ENCODE data around the gene RSPH10B2. TPM values are rescaled to one million over a fixed set of nuclear protein-coding genes. Genes with fewer than 3 reads are reported as not detected.
"Not testable (repeated sequence)": the region's sequence is repeated elsewhere in the genome, so short reads cannot be mapped to it uniquely, and the experiment has no call there.

RSPH10B2 gene
- total and polyA plus RNA-seq, 2 of the 13 experiments (the other 11 are each of a cell fraction or from before 2014, with no cell fraction given), result 0.31 TPM; not detected in 1

- H3K4me1 ChIP-seq (ENCODE audit: insufficient read depth, low read length); H3K79me2 ChIP-seq (ENCODE audit: insufficient read depth, low read length); H3K36me3 ChIP-seq (replicated peaks in 1 of 2; ENCODE audit: control insufficient read depth in 1 of 2, insufficient read depth in 2 of 2, low read length in 2 of 2); ATAC-seq; H3K4me3 ChIP-seq (replicated peaks in 1 of 3; ENCODE audit: insufficient read depth in 1 of 3, low read depth in 2 of 3, low read length in 3 of 3); H3K27ac ChIP-seq (ENCODE audit: extremely low read length, insufficient read depth, low read length); H4K20me1 ChIP-seq (ENCODE audit: insufficient read depth, low read length); CTCF ChIA-PET (ENCODE audit: low intra/inter-chr PET ratio, low total read pairs); H3K27me3 ChIP-seq (ENCODE audit: control insufficient read depth in 1 of 2, insufficient read depth in 2 of 2, low read length in 2 of 2); DNase-seq (ENCODE audit: low spot score); BruUV-seq (replicated peaks); H2AFZ ChIP-seq (ENCODE audit: low read length); H3K4me2 ChIP-seq (ENCODE audit: low read depth, low read length); H3K9me3 ChIP-seq (ENCODE audit: low read length); in situ Hi-C loops (cut with HindIII; ENCODE audit: extremely low pct_ligation_motif_present, low pct_unique_long_range_greater_than_20kb); H3K9ac ChIP-seq (ENCODE audit: insufficient read depth, low read depth, low read length); POLR2A ChIA-PET; FAIRE-seq; intact Hi-C loops (cut with micrococcal nuclease; ENCODE audit: unreplicated experiment): not testable (repeated sequence)
- WGBS (ENCODE audit: low lambda C conversion rate), result 92% methylated on average over 6 of the region's 6 CpGs
Measured at GRCh38 chr7:6750173-6750572, 3.7 kb upstream of the RSPH10B2 start.

- H3K36me3 ChIP-seq (replicated peaks in 1 of 2; ENCODE audit: control insufficient read depth in 1 of 2, insufficient read depth in 2 of 2, low read length in 2 of 2); H3K27ac ChIP-seq (ENCODE audit: extremely low read length, insufficient read depth, low read length); H3K9ac ChIP-seq (ENCODE audit: insufficient read depth, low read depth, low read length); DNase-seq (ENCODE audit: low spot score); POLR2A ChIA-PET; H3K4me1 ChIP-seq (ENCODE audit: insufficient read depth, low read length); intact Hi-C loops (cut with micrococcal nuclease; ENCODE audit: unreplicated experiment); ATAC-seq; H3K9me3 ChIP-seq (ENCODE audit: low read length); H3K4me3 ChIP-seq (replicated peaks in 1 of 3; ENCODE audit: insufficient read depth in 1 of 3, low read depth in 2 of 3, low read length in 3 of 3); H2AFZ ChIP-seq (ENCODE audit: low read length); H4K20me1 ChIP-seq (ENCODE audit: insufficient read depth, low read length); H3K4me2 ChIP-seq (ENCODE audit: low read depth, low read length); FAIRE-seq; H3K27me3 ChIP-seq (ENCODE audit: control insufficient read depth in 1 of 2, insufficient read depth in 2 of 2, low read length in 2 of 2); H3K79me2 ChIP-seq (ENCODE audit: insufficient read depth, low read length); CTCF ChIA-PET (ENCODE audit: low intra/inter-chr PET ratio, low total read pairs); in situ Hi-C loops (cut with HindIII; ENCODE audit: extremely low pct_ligation_motif_present, low pct_unique_long_range_greater_than_20kb); BruUV-seq (replicated peaks): not testable (repeated sequence)
- WGBS (ENCODE audit: low lambda C conversion rate), result 57% methylated on average over 8 of the region's 12 CpGs
Measured at GRCh38 chr7:6761186-6761585, 7.3 kb downstream of the RSPH10B2 start.

DNA sequence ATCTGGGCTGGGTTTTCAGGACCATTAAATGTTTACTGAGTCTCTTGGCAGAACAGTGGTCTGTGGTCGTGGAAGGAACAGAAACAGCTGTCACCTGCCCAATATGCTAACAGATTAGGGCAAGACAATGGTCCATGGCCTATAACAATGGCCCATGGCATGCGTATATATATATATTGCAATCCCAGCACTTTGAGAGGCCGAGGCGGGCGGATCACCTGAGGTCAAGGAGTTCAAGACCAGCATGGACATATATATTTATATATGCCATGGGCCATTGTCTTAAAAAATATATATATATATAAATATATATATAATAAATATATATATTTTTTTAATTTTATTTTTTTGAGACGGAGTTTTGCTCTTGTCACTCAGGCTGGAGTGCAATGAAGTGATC, 27.7 kb downstream of the RSPH10B2 start:
- H3K4me1 ChIP-seq (ENCODE audit: insufficient read depth, low read length); H3K36me3 ChIP-seq (replicated peaks in 1 of 2; ENCODE audit: control insufficient read depth in 1 of 2, insufficient read depth in 2 of 2, low read length in 2 of 2); H3K9ac ChIP-seq (ENCODE audit: insufficient read depth, low read depth, low read length); H2AFZ ChIP-seq (ENCODE audit: low read length); H3K4me3 ChIP-seq (replicated peaks in 1 of 3; ENCODE audit: insufficient read depth in 1 of 3, low read depth in 2 of 3, low read length in 3 of 3); in situ Hi-C loops (cut with HindIII; ENCODE audit: extremely low pct_ligation_motif_present, low pct_unique_long_range_greater_than_20kb); intact Hi-C loops (cut with micrococcal nuclease; ENCODE audit: unreplicated experiment); CTCF ChIA-PET (ENCODE audit: low intra/inter-chr PET ratio, low total read pairs); H3K27ac ChIP-seq (ENCODE audit: extremely low read length, insufficient read depth, low read length); POLR2A ChIA-PET; DNase-seq (ENCODE audit: low spot score); BruUV-seq (replicated peaks); H3K79me2 ChIP-seq (ENCODE audit: insufficient read depth, low read length); FAIRE-seq; H3K9me3 ChIP-seq (ENCODE audit: low read length); H4K20me1 ChIP-seq (ENCODE audit: insufficient read depth, low read length); H3K4me2 ChIP-seq (ENCODE audit: low read depth, low read length); ATAC-seq; H3K27me3 ChIP-seq (ENCODE audit: control insufficient read depth in 1 of 2, insufficient read depth in 2 of 2, low read length in 2 of 2): not testable (repeated sequence)
- WGBS (ENCODE audit: low lambda C conversion rate), result 56% methylated on average over 6 of the region's 6 CpGs

GRCh38 chr7:6789353-6789752, 35.5 kb downstream of the RSPH10B2 start:
- H3K4me1 ChIP-seq (ENCODE audit: insufficient read depth, low read length); ATAC-seq; H3K79me2 ChIP-seq (ENCODE audit: insufficient read depth, low read length); H3K27ac ChIP-seq (ENCODE audit: extremely low read length, insufficient read depth, low read length); H2AFZ ChIP-seq (ENCODE audit: low read length); H3K36me3 ChIP-seq (replicated peaks in 1 of 2; ENCODE audit: control insufficient read depth in 1 of 2, insufficient read depth in 2 of 2, low read length in 2 of 2); H3K4me3 ChIP-seq (replicated peaks in 1 of 3; ENCODE audit: insufficient read depth in 1 of 3, low read depth in 2 of 3, low read length in 3 of 3); POLR2A ChIA-PET; in situ Hi-C loops (cut with HindIII; ENCODE audit: extremely low pct_ligation_motif_present, low pct_unique_long_range_greater_than_20kb); H4K20me1 ChIP-seq (ENCODE audit: insufficient read depth, low read length); intact Hi-C loops (cut with micrococcal nuclease; ENCODE audit: unreplicated experiment); H3K4me2 ChIP-seq (ENCODE audit: low read depth, low read length); DNase-seq (ENCODE audit: low spot score); FAIRE-seq; CTCF ChIA-PET (ENCODE audit: low intra/inter-chr PET ratio, low total read pairs); H3K27me3 ChIP-seq (ENCODE audit: control insufficient read depth in 1 of 2, insufficient read depth in 2 of 2, low read length in 2 of 2); BruUV-seq (replicated peaks); H3K9ac ChIP-seq (ENCODE audit: insufficient read depth, low read depth, low read length); H3K9me3 ChIP-seq (ENCODE audit: low read length): not testable (repeated sequence)
- no CpG with 5 or more reads among the region's 13 CpGs for WGBS (ENCODE audit: low lambda C conversion rate)

Measured in HepG2 (cell line).